Uterus (tissue), 4 donors: ENCODE data around the gene TGFBR3L. TPM values are rescaled to one million over a fixed set of nuclear protein-coding genes. Genes with fewer than 3 reads are reported as not detected.

Source experiments
- DNase-seq, 2 donors: peaks; one replicate each; pipeline ENCODE4 v3.0.0-alpha.2; 2019 to 2020
- H3K27ac ChIP-seq, 2 donors: fragments of 200-600 bp; sonication (generic); 1 replicate in 1 of 2; 2 replicates in 1 of 2; pipeline ENCODE4 v1.5.1; 2016 to 2018
- H3K27me3 ChIP-seq, 2 donors: fragments of 200-600 bp; sonication (generic); one replicate each; pipeline ENCODE4 v1.5.1; 2018 to 2019; ENCODE audit warnings: control low read depth in 1 of 2
- H3K36me3 ChIP-seq, 2 donors: fragments of 200-600 bp; sonication (generic); one replicate each; pipeline ENCODE4 v1.5.1; 2019; ENCODE audit warnings: control low read depth in 1 of 2
- H3K4me1 ChIP-seq, 2 donors: fragments of 200-600 bp; sonication (generic); one replicate each; pipeline ENCODE4 v1.5.1; 2018 to 2019; ENCODE audit warnings: control low read depth in 1 of 2
- H3K4me3 ChIP-seq, 2 donors: fragments of 200-600 bp; sonication (generic); 1 replicate in 1 of 2; 2 replicates in 1 of 2; pipeline ENCODE4 v1.5.1; 2018 to 2019; ENCODE audit warnings: mild to moderate bottlenecking in 1 of 2
- H3K9me3 ChIP-seq, 2 donors: fragments of 200-600 bp; sonication (generic); one replicate each; pipeline ENCODE4 v1.5.1; 2019; ENCODE audit warnings: control low read depth in 1 of 2
- POLR2A ChIP-seq, 2 donors: fragments of 450-650 bp; IDR thresholded peaks; one replicate each; pipeline ENCODE4 v1.6.1; 2016; ENCODE audit warnings: antibody characterized with exemption in 2 of 2, mild to moderate bottlenecking in 1 of 2, moderate library complexity in 1 of 2
- intact Hi-C: fragments of 100-400 bp; cut with DNase I; formaldehyde crosslinking; loops from one replicate; pipeline ENCODE4 v1.15.1; 2023; ENCODE audit warnings: low total_unique reads
- total RNA-seq, 4 donors: library from RNA; depleted of rRNA in 3 of 4; stranded (reverse); fragments of >200 nt in 3 of 4; gene quantifications; one replicate each; pipeline versions ENCODE4 v1.1.0 to v1.2.4, GENCODE V29; 2014 to 2023
- TF ChIP-seq, protein P1 (sequence below), 4 experiments: fragments of 200-600 bp in 2 of 4; fragments of 450-650 bp in 2 of 4; sonication (generic) in 2 of 4; IDR thresholded peaks; one replicate each; pipeline ENCODE4 v1.5.1; 2016 to 2019; ENCODE audit warnings: antibody characterized with exemption in 4 of 4, mild to moderate bottlenecking in 2 of 4, moderate library complexity in 1 of 4
- donor health status: DM: yes; HTN: yes; CAD: no.

TGFBR3L gene
- total RNA-seq, 4 donors from 2014 or later: 5.2 TPM; not detected in 3

DNA sequence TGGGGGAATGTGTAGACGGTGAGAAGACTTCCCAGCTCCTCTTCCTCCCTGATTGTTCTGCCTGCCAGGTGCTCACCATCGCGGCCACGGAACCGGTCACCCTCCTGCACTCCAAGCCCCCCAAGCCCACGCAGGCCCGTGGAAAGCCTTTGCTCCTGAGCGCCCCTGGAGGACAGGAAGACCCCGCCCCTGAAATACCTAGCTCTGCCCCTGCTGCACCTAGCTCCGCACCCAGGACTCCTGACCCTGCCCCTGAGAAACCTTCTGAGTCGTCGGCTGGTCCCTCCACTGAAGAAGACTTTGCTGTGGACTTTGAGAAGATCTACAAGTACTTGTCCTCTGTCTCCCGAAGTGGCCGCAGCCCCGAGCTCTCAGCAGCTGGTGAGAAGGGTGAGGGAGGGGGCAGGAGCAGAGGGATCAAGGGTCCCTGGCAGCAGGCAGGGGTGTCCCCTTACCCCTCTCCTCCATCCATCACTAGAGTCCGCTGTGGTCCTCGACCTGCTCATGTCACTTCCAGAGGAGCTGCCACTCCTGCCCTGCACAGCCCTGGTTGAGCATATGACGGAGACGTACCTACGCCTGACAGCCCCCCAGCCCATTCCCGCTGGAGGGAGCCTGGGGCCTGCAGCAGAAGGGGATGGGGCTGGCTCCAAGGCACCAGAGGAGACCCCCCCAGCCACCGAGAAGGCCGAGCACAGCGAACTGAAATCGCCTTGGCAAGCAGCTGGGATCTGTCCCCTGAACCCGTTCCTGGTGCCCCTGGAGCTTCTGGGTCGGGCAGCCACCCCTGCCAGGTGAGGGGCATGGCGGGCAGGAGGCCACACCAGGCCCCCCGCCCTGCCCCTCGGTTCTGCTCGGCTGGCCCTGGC is 7.6 kb downstream of the TGFBR3L start:
- H3K27ac ChIP-seq: peak overlapping the region; percentile 88 to 99
- intact Hi-C loops: no loop called here
- no peak for DNase-seq
- H3K4me1 ChIP-seq: peaks cover 19 to 39% of the 10 kb centered on the region in 2 donors
- H3K36me3 ChIP-seq: no peaks in the 10 kb centered on the region
- no peaks in the 10 kb centered on the region for H3K9me3 ChIP-seq
- H3K27me3 ChIP-seq: peaks cover 0 to under 1% of the 10 kb centered on the region in 2 donors
- no peak for TF ChIP-seq POLR2A (IDR thresholded peaks at IDR 0.05)
- TF ChIP-seq, protein P1, sequence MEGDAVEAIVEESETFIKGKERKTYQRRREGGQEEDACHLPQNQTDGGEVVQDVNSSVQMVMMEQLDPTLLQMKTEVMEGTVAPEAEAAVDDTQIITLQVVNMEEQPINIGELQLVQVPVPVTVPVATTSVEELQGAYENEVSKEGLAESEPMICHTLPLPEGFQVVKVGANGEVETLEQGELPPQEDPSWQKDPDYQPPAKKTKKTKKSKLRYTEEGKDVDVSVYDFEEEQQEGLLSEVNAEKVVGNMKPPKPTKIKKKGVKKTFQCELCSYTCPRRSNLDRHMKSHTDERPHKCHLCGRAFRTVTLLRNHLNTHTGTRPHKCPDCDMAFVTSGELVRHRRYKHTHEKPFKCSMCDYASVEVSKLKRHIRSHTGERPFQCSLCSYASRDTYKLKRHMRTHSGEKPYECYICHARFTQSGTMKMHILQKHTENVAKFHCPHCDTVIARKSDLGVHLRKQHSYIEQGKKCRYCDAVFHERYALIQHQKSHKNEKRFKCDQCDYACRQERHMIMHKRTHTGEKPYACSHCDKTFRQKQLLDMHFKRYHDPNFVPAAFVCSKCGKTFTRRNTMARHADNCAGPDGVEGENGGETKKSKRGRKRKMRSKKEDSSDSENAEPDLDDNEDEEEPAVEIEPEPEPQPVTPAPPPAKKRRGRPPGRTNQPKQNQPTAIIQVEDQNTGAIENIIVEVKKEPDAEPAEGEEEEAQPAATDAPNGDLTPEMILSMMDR (IDR thresholded peaks at IDR 0.05): no peak
- H3K4me3 ChIP-seq: peak overlapping the region in 1 of 2 donors; percentile 49

DNA sequence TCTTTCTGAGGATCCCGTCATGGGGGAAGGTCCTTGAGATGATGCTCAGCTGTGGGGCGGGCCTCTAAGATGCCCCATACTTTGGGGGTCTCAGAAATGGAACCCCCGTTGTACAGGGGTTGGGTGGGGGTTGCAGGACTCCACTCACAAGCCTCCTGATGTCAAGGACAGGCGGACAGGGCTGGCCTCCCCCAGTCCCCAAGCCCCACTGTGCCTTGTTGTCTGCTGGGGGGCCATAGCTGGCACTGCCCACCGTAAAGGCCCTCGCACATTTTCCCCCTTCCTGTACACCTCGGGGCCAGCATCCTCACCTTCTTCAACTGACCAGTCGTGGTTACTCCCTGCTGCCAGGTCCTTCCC is 8.2 kb downstream of the TGFBR3L start:
- Histone ChIP-seq H3K27me3 (no peaks in the 10 kb centered on the region), H3K9me3 (no peaks in the 10 kb centered on the region), H3K27ac (peak overlapping the region; percentile 88 to 99), H3K36me3 (no peaks in the 10 kb centered on the region), H3K4me3 (no peak overlapping the region), H3K4me1 (peaks cover 24 to 39% of the 10 kb centered on the region in 2 donors)
- TF ChIP-seq, protein P1 (IDR thresholded peaks at IDR 0.05): no peak
- no peak for TF ChIP-seq POLR2A (IDR thresholded peaks at IDR 0.05)
- DNase-seq: no peak
- intact Hi-C loops: no loop called here

DNA sequence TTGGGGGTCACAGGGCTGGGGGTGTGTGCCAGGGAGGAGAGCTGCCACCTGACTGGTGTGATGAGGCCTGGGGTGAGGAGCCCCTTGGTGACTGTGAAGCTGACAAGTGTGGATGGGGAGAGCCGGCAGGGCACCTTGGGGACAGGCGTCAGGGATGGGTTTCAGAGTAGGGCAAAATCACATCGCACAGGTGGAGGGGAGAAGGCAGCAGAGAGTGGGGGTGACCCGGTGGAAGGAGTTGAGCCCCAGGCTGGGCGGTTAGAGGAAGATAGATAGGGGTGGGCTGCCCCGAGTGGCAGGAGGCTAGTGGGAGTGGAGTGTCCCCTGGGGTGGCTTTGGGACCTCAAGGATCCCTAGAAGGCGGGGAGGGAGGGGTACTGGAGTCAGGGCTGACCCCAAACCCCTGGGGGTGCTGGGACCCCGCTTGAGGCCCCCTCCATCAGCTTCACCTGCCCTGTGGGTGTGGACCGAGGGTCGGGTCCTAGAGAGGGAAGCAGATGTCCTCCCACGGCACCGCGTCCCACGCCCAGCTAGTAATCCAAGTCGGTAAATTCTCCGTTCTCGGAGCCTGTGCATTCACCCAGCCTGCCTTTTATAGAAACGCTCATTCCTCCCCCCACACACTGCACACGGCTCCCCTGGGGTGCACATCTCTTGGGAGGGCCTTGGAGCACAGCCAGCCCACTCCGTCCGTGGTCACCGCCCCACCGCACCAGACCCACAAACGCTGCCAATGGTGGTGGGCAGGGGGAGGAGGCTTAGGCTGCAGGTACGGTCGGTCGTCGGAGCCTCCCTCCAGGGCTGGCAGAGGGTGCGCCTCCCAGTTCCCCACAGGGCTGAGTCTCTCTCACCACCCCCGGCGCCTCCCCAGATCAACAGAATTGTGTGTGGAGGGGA is 8.9 kb downstream of the TGFBR3L start:
- Histone ChIP-seq H3K9me3 (no peaks in the 10 kb centered on the region), H3K36me3 (no peaks in the 10 kb centered on the region), H3K27me3 (no peaks in the 10 kb centered on the region), H3K4me1 (peaks cover 27 to 42% of the 10 kb centered on the region in 2 donors), H3K27ac (peak overlapping the region; percentile 88 to 99), H3K4me3 (peak overlapping the region; percentile 9 to 53)
- TF ChIP-seq POLR2A (IDR thresholded peaks at IDR 0.05): peak in 1 of 2 donors; percentile 22
- TF ChIP-seq, protein P1 (IDR thresholded peaks at IDR 0.05): no peak
- intact Hi-C loops: no loop called here
- peak; percentile 74 to 84 for DNase-seq

DNA sequence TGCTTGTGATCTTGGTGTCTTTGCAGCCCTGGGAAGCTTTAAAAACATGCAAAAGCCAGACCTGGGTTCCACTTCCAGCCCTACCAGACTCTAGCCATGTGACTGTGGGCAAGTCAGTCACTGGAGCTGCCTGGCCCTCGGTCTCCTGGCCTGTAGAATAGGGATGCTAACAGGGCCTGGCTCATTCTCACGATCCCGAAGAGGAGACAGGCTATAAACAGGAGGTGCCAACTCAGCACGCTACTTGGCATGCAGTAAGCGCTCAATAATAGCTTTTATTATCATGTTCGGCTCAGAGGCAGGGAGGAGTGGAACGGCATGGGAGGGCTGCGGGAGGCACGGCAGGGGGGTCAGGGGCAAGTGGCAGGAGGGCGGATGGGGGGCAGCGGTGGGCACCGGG is 9.6 kb downstream of the TGFBR3L start:
- no peak for DNase-seq
- H3K27me3 ChIP-seq: no peaks in the 10 kb centered on the region
- peak overlapping the region; percentile 88 to 99 for H3K27ac ChIP-seq
- H3K4me3 ChIP-seq: peak overlapping the region; percentile 32 to 53
- no peaks in the 10 kb centered on the region for H3K36me3 ChIP-seq
- TF ChIP-seq, protein P1 (IDR thresholded peaks at IDR 0.05): no peak
- no peak for TF ChIP-seq POLR2A (IDR thresholded peaks at IDR 0.05)
- H3K4me1 ChIP-seq: peaks cover 27 to 45% of the 10 kb centered on the region in 2 donors
- no peaks in the 10 kb centered on the region for H3K9me3 ChIP-seq
- intact Hi-C loops: no loop called here
